ENCODE data around the gene RSRP1. TPM values are rescaled to one million over a fixed set of nuclear protein-coding genes. Genes with fewer than 3 reads are reported as not detected.

The RSRP1 gene
- total RNA-seq, 1 donor from 2014 or later: 124 TPM

- no peak overlapping the region for H3K4me3 Mint-ChIP-seq (ENCODE audit: low read depth)
- H3K36me3 Mint-ChIP-seq (ENCODE audit: insufficient read depth): no peaks in the 10 kb centered on the region
- DNase-seq (ENCODE audit: low spot score, unreplicated experiment): no peak
- H3K27ac Mint-ChIP-seq: no peak overlapping the region
- peaks cover 19% of the 10 kb centered on the region for H3K4me1 Mint-ChIP-seq (ENCODE audit: low read depth)
- no peak for TF ChIP-seq CTCF (IDR thresholded peaks at IDR 0.05; ENCODE audit: unreplicated experiment)
- no peaks in the 10 kb centered on the region for H3K9me3 Mint-ChIP-seq (ENCODE audit: low read depth)
- H3K27me3 Mint-ChIP-seq: peaks cover 3% of the 10 kb centered on the region
Observed at GRCh38 chr1:25208092-25208491, 39.2 kb downstream of the RSRP1 start.

GRCh38 chr1:25206201-25206600, 41.1 kb downstream of the RSRP1 start:
- Mint-ChIP-seq H3K27ac (no peak overlapping the region), H3K27me3 (peaks cover 3% of the 10 kb centered on the region), H3K4me3 (ENCODE audit: low read depth) (no peak overlapping the region), H3K9me3 (ENCODE audit: low read depth) (no peaks in the 10 kb centered on the region), H3K36me3 (ENCODE audit: insufficient read depth) (no peaks in the 10 kb centered on the region), H3K4me1 (ENCODE audit: low read depth) (peaks cover 16% of the 10 kb centered on the region)
- no peak for DNase-seq (ENCODE audit: low spot score, unreplicated experiment)
- no peak for TF ChIP-seq CTCF (IDR thresholded peaks at IDR 0.05; ENCODE audit: unreplicated experiment)

- no peaks in the 10 kb centered on the region for H3K9me3 Mint-ChIP-seq (ENCODE audit: low read depth)
- H3K4me3 Mint-ChIP-seq (ENCODE audit: low read depth): no peak overlapping the region
- peaks cover 6% of the 10 kb centered on the region for H3K27me3 Mint-ChIP-seq
- TF ChIP-seq CTCF (IDR thresholded peaks at IDR 0.05; ENCODE audit: unreplicated experiment): no peak
- H3K27ac Mint-ChIP-seq: no peak overlapping the region
- no peak for DNase-seq (ENCODE audit: low spot score, unreplicated experiment)
- peaks cover 15% of the 10 kb centered on the region for H3K4me1 Mint-ChIP-seq (ENCODE audit: low read depth)
- H3K36me3 Mint-ChIP-seq (ENCODE audit: insufficient read depth): no peaks in the 10 kb centered on the region
Observed at GRCh38 chr1:25205786-25206185, 41.5 kb downstream of the RSRP1 start.

- H3K36me3 Mint-ChIP-seq (ENCODE audit: insufficient read depth): no peaks in the 10 kb centered on the region
- no peak for DNase-seq (ENCODE audit: low spot score, unreplicated experiment)
- H3K27me3 Mint-ChIP-seq: peaks cover 9% of the 10 kb centered on the region
- peaks cover 13% of the 10 kb centered on the region for H3K4me1 Mint-ChIP-seq (ENCODE audit: low read depth)
- TF ChIP-seq CTCF (IDR thresholded peaks at IDR 0.05; ENCODE audit: unreplicated experiment): peak; percentile 84
- no peaks in the 10 kb centered on the region for H3K9me3 Mint-ChIP-seq (ENCODE audit: low read depth)
- H3K27ac Mint-ChIP-seq: no peak overlapping the region
- H3K4me3 Mint-ChIP-seq (ENCODE audit: low read depth): no peak overlapping the region
Observed at GRCh38 chr1:25204797-25205480, 42.3 kb downstream of the RSRP1 start.

- peaks cover 26% of the 10 kb centered on the region for H3K27me3 Mint-ChIP-seq
- no peaks in the 10 kb centered on the region for H3K9me3 Mint-ChIP-seq (ENCODE audit: low read depth)
- peaks cover 21% of the 10 kb centered on the region for H3K4me1 Mint-ChIP-seq (ENCODE audit: low read depth)
- no peaks in the 10 kb centered on the region for H3K36me3 Mint-ChIP-seq (ENCODE audit: insufficient read depth)
- no peak overlapping the region for H3K4me3 Mint-ChIP-seq (ENCODE audit: low read depth)
- no peak for DNase-seq (ENCODE audit: low spot score, unreplicated experiment)
- H3K27ac Mint-ChIP-seq: no peak overlapping the region
- no peak for TF ChIP-seq CTCF (IDR thresholded peaks at IDR 0.05; ENCODE audit: unreplicated experiment)
Observed at GRCh38 chr1:25201006-25201405, 46.2 kb downstream of the RSRP1 start.

Measured in progenitor cell of endocrine pancreas (in vitro differentiated cells).